LHCN-M2 (cell line): ENCODE measurements around the gene EDDM13. TPM values are rescaled to one million over a fixed set of nuclear protein-coding genes. Genes with fewer than 3 reads are reported as not detected.
A peak's percentile ranks its signal among the peaks of the same experiment; 100 is the strongest.
"Not testable (repeated sequence)": the region's sequence is repeated elsewhere in the genome, so short reads cannot be mapped to it uniquely, and the experiment has no call there.

Experiments used
- DNase-seq: peaks from one replicate; pipeline ENCODE4 v3.0.0-alpha.2; 2012; ENCODE audit warnings: low read depth
- polyA plus RNA-seq: library from polyadenylated mRNA; unstranded; fragments of >200 nt; gene quantifications from one replicate; pipeline ENCODE4 v1.2.1, GENCODE V29; 2012; ENCODE audit warnings: missing spikeins
- total RNA-seq: library from RNA; depleted of rRNA; stranded (reverse); fragments of >200 nt; gene quantifications from 2 replicates; pipeline ENCODE4 v1.2.3, GENCODE V29; 2014; rRNA removed

Gene EDDM13, protein sequence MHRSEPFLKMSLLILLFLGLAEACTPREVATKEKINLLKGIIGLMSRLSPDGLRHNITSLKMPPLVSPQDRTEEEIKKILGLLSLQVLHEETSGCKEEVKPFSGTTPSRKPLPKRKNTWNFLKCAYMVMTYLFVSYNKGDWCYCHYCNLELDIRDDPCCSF
- total RNA-seq, result not detected in 2 replicates
- not detected for polyA plus RNA-seq

DNA sequence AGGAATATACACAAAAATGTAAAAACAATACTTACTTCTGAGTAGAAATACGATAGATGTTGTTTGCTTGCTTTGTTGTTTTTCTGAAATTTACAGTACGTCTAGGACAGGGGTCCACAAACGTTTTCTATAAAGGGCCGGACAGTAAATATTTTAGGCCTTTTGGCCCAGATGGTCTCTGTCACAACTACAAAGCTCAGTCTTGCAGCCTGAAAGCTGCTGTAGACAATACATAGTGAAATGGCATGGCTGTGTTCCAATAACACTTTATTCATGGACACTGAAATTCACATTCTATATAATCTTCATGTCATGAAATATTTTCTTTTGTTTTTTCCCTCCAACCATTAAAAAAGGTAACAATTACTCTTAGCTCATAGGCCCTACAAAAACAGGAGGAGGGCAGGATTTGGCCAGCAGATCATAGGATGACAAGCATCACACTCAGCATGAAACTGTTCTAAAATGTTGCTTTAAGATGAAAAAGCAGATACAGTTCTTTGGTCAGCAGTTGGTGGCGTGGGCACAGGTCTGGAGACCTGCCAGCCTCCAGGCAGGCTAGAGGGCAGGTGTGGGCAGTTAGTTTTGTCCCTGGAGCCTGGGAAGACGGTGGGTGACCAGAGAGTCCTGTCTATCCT, at the start of gene EDDM13:
TSS of gene EDDM13 (plus strand) at position 588 of the 638 bp plus-strand sequence. CDS start 87 bp downstream, outside the sequence.
- DNase-seq, result peak; percentile 3

DNA sequence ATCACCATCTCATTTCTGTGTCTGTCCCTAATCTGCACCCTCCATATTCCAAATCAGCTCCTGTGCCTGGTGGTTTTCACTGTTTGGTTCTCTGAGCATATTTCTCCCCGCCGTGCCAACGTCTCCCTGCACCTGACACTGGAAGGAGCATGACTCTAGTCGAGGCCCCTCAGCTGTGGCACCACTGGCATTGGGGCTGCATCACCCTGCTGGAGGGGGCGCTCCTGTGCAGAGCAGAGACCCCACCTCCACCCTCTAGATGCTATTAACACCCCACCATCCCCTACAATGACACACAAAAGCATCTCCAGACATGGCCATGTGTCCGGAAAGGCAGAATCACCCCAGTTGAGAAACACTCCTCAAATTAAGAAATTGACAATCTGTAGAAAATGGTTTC, 49.6 kb upstream of the EDDM13 start:
- DNase-seq, result no peak

DNA sequence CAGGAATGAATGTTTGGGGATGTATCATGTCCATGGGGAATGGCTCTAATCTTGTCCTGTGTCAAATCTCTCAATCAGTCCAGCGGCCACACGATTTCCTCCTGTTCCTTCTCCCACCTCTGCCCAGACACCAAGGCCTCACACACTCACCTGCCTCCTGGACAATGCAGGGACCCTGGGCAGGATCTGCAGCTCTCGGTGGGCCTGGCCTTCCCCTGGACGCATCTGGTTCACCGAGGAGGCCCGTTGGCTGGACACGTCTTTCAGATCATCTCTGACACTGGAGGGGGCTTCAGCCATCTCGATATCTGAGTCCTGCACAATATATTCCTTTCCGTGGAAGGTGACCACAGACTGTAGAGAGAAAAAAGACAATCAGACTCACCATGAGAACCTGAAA, 49.1 kb upstream of the EDDM13 start:
- no peak for DNase-seq

DNA sequence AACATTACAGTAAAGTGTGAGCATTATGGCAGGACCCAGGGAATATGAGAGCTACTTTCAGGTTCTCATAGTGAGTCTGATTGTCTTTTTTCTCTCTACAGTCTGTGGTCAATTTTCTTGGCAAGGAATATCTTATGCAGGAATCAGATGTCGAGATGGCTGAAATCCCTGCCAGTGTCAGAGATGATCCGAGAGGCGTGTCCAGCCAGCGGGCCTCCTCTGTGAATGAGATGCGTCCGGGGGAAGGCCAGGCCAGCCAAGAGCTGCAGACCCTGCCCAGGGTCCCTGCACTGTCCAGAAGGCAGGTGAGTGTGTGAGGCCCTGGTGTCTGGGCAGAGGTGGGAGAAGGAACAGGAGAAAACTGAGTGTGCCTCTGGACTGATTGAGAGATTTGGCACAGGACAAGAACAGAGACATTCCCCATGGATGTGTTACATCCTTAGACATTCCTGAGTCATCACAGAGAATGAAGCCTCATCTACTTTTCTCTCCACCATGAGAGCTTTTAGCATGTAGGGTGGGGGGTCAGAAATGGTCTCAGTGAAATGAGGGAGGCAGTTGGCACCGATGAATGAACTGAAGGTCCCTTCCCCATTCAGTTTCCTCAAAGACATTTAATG, 27.3 kb upstream of the EDDM13 start:
- peak; percentile 24 for DNase-seq

DNA sequence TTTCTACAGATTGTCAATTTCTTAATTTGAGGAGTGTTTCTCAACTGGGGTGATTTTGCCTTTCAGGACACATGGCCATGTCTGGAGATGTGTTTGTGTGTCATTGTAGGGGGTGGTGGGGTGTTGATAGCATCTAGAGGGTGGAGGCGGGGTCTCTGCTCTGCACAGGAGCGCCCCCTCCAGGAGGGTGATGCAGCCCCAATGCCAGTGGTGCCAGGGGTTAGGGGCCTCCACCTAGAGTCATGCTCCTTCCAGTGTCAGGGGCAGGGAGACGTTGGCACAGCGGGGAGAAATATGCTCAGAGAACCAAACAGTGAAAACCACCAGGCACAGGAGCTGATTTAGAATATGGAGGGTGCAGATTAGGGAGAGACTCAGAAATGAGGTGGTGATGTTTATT, 26.8 kb upstream of the EDDM13 start:
- DNase-seq, result not testable (repeated sequence)

DNA sequence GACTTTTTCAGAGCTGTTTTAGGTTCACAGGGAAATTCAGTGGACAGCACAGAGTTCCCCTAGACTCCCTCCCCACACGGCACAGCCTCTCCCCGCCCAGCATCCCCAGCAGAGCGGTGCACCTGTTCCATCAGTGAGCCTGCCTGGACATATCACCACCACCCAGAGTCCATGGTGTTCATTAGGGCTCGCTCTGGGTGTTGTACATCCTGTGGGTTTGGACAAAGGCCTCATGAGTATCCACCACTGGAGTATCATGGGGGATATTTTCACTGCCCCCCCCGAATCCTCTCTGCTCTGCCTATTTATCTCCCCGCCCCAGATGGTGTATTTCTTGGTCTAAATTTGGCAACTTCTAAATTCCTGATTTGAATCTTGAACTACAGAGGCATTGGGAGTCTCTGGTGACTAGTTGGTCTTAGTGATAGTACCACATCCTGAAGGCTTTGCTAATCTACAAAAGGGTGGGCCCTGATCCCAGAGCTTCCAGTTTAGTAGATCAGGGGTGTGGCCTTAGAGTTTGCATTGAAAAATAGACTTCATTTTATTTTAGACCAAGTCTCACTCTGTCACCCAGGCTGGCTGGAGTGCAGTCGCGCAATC, 23.7 kb upstream of the EDDM13 start:
- DNase-seq, result not testable (repeated sequence)

DNA sequence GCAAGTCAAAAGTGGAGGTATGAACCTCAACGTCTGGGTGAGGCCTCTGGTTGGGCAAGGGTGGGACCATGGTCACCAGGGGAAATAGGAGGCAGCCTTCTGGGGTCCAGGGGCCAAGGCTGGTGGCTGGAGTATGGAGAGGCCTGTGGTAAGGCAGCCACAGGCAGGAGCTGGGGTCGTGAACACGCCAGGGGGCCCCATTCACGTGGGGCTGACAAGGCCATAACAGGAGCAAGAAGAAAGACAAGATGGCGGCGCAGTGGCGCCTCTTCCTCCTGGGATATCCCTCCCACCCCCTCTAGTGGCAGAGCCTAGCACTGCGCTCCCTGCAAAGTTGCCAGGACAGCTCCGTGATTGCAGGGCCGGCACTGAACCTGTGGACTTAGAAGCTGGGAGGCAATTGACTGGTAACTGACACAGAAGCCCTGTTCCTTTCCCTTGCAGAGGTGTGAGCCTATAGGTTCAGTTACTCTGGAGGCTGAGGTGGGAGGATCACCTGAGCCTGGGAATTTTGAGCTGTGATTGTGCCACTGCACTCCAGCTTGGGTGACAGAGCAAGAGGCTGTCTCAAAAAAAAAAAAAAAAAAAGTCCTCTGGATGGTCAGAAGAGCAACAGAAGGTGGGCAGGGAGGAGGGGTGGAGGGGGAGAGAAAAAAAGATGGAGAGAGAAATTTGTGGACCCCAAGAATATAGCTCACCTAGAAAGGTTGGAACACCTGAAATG, 19.7 kb upstream of the EDDM13 start:
- peak; percentile 56 for DNase-seq

DNA sequence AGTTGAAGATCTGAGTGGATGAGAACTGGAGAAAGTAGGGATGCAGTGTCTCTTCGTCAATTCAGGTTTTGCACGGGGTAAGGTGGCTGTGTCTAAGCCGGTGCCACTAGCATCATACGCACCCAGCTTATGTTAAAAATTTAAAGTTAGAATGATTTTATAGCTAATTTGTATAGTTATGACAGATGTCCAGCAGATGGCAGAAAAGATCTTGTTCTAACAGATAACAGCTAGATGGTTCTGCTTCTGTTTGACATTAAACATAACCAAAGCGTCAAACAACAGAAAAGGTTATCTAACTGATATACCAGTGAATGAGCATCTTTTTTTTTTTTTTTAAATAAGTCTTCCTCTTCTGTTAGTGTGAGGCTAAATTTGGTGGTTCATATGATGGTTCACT, 18.8 kb upstream of the EDDM13 start:
- DNase-seq, result peak; percentile 57

DNA sequence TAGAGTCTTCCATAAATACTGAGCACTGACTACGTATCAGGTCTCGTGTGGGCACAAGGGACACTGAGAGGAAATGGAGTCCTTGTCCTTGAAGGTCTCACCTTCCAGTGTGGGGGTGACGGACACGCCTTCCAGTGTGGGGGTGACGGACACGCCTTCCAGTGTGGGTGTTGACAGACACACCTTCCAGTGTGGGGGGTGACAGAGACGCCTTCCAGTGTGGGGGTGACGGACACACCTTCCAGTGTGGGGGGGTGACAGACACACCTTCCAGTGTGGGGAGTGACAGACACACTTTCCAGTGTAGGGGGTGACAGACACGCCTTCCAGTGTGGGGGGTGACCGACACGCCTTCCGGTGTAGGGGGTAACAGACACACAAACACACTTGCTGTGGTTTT, 14.3 kb upstream of the EDDM13 start:
- DNase-seq, result no peak

DNA sequence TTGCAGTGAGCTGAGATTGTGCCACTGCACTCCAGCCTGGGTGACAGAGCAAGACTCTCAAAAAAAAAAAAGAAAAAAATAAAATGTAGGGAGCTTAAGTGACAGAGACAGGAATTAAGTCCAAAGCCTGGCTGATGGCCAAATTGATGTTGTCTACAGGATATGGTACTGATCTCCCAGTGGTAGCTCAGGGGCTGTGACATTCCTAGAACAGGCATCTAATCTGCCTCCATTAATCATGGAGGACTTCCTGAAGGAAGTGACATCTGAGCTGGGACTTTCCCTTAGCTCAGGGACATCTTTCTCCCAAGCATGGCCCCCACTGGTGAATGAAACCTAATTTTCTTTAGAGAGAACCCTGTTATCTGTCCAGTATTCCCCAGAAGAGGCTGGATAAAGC, 11.4 kb upstream of the EDDM13 start:
- DNase-seq, result peak; percentile 1

DNA sequence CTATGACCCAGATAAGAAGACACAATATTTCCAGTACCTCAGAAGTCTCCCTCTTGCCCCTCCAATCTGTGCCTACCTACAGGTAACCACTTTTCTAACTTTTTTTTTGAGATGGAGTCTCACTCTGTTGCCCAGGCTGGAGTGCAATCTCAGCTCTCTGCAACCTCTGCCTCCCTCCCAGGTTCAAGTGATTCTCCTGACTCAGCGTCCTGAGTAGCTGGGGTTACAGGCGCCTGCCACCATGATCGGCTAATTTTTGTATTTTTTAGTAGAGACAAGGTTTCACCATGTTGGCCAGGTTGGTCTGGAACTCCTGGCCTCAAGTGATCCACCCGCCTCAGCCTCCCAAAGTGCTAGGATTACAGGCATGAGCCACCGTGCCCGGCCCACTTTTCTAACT, 10.6 kb upstream of the EDDM13 start:
- not testable (repeated sequence) for DNase-seq

DNA sequence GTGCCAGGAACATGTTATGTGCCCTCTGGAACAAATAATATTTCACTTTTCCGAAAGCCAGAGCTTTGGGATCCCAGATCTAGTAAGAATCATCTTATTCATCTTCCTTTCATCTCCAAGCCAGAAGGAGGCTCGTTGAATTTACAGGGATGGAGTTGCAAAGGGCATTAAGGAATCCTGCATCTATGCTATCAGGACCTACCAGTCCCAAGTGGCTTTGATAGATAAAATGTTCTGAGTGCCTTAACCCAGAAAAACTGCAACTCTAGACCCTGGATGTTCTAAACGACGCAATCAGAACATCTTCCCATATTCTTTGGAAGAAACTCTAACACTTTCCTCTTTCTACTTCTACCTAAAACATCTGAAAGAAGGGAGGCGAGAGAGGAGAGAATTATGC, 9.2 kb upstream of the EDDM13 start:
- no peak for DNase-seq

DNA sequence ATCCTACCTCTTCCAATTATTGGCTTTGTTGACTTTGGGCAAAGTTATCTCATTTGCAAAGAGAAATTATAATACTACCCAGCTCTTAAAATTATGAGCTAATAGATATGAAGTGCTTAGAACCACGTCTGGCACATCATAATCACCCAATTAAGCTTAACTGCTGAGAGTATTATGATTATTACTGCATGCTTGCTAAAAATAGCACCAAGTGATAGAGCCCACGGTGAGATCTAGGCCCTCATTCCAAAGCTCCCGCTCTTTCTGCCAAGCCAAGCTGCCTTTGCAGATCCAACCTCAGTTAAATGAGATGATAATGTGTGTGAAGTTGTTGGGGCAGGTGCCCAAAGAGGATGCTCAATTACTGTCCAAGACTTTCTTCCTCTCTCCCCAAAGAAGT, 6.5 kb upstream of the EDDM13 start:
- DNase-seq, result no peak

DNA sequence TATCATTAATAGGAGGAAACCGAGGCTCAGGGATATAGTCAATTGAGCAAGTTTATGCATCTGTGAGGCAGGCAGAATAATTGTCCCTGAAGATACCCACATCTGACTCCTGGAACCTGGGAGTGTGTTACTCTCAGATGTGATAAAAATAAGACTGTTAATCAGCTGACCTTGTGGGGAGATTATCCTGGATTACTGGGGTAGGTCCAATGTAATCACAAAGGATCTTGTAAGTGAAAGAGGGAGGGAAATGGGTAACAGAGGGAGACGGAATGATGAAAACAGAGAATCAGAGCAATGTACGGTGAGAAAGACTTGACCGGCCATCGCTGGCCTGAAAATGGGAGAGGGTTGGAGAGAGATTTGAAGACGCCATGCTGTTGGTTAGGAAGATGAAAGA, 3.2 kb upstream of the EDDM13 start:
- no peak for DNase-seq

DNA sequence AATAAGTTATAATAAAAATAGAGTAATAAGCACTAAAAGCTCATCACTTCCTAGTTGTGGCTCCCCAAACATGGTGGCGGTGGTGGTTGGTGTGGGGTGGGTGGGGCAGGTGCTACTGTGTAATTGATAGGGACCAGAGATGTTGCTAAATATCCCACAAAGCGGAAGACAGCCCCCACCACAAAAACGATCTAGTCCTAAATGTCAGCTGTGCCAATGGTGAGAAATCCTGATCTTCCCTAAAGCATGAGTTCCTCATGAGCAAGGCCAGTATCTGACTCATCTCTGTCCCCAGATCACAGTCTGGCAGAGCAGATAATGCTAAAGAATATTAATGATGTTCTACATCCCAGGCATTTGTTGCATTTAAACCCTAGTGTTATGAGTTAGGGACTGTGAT, 1.9 kb upstream of the EDDM13 start:
- peak; percentile 74 for DNase-seq

DNA sequence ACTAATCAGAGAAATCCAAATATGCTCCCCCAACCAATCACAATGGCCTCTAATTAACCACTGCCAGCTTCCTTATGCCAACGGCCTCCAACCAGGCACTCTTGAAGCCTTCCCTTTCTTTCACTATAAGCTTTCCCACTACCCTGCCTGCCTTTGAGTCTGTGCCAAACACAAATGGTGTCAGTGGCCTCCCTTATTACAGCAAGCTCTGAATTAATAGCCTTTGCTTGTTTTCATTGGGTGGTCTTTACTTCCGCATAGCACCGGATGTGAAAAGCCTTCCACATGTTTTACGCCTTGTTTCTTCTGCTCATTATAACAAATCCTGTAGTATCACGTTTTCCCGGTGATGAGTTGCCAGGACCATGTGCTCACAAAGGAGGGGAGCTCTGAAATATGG, 1.4 kb upstream of the EDDM13 start:
- DNase-seq, result no peak

DNA sequence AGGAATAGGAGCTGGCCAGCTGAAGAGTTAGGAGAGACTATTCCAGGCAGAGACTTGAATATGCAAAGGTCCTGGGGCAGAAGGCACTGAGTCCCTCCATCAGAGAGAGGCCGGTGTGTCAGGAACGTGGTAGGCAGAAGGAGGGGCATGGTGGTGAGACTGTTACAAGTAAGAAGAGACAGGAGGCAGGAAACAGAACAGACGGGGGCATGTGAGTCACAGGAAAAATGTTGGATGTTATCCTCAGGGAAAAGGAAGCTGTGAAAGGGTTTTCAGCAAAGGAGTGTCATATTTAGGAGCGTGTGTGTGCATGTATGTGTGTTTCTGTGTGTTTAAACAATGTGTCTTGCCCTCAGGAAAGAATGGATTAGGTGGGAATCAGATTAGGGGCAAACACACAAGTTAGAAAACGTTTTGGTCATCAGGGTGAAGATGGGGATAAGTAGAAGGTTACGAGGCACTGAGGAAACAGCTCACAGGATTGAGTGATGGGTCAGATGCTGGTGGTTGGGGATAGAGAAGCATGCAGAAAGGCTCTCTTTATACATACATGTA, 1.1 kb downstream of the EDDM13 start:
- DNase-seq, result peak; percentile 63

DNA sequence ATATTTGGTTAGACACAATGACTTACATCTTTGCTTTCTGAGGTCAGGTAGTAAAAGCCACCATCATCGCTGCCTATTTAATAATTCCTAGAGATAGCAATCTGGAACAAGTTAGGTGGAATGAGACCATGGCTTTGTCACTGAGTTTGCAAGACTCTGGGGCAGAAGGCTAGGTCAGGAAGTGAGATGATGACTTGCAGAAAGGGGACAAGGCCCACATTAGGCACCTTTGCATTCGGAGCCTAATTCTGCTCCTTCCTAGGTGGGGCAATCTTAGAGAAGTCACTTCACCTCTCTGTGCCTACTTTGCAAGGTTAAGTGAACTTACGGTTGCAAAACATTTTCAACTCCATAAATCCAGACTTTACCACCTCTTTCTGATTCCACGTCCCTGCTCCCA, 10.3 kb downstream of the EDDM13 start:
- no peak for DNase-seq

DNA sequence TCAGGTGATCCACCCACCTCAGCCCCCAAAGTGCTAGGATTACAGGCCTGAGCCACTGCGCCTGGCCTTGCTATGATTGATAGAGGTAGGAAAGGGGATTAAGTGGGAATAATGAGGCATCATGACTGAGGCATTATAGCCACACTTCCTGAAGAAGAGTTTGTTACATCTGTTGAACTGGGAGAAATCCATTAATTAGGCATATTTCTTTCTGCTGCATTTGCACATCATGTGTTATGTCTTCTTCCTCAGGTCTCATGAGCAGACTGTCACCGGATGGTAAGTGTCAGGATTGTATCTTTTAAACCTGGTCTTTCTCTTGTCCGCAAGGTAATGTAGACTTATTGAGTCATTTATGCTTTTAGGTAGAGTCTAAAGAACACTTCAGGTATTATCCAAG, 12.2 kb downstream of the EDDM13 start:
- no peak for DNase-seq

DNA sequence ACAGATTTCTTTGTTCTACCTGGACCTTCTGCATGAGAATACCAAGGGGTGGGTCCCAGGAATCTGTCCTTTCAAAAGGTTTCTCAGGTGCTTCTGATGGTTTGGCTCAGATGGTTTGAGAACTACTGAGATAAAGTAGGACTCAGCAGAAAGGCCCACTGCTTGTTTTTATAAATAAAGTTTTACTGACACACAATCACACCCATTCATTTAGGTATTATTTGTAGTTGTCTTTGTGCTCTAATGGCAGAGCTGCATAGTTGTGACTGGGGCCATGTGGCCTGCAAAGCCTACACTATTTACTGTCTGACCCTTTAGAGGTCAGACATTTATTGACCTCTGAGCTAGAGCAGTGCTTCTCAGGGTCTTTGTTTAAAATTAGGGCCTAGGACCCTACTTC, 17.6 kb downstream of the EDDM13 start:
- DNase-seq, result no peak

DNA sequence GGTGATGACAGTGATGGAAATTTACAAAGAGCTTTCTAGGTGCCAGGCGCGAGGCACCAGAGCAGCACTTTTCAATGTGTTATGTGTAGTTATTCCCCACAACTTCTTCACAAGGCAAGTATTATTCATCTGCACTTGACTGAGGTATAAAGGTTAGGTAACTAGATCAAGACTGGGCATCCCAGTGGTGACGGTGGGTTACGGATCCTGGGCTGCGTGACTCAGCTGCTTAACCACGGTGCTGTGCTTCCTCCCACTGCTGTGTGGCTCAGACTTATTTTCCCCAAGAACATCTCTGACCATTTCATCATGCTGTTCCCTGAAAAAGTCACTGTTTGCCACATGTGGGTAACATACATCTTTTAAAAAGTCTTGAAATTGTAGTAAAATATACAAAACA, 19.3 kb downstream of the EDDM13 start:
- DNase-seq, result no peak

DNA sequence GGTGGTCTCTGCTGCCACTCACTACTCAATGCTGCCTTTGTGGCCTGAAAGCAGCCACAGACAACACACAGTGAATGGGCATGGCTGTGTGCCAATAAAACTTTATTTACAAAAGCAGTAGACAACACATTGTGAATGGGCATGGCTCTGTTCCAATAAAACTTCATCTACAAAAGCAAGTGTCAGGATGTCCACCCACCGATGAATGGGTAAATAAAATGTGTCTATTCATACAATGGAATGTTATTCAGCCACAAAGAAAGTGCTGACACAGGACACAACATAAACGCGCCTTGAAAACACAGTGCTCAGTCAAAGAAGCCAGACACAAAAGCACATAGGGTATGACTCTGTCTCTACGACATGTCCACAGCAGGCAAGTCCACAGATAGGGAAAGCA, 22.0 kb downstream of the EDDM13 start:
- peak; percentile 51 for DNase-seq
